ENCODE data around the gene NHSL2.

DNA sequence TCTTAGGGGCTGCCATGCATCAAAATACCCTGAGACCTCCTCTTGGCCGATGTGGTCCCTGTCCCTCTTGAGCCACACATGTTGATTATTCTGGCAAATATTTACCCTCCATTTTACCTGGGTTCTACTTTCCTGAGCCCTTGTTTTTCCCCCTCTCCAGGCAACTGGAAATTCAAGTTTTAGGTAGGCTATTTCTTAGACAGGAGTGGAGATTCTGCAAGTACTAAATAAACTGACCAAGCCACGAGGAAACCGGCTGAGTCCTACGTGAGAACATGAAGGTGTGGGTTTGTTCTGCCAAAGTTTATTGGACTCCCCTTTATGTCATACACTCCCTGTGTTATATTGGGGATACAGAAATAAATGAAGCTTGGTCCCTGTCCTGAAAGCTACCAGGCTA lies 133.0 kb downstream of the NHSL2 start:
- TF ChIP-seq, protein P1, sequence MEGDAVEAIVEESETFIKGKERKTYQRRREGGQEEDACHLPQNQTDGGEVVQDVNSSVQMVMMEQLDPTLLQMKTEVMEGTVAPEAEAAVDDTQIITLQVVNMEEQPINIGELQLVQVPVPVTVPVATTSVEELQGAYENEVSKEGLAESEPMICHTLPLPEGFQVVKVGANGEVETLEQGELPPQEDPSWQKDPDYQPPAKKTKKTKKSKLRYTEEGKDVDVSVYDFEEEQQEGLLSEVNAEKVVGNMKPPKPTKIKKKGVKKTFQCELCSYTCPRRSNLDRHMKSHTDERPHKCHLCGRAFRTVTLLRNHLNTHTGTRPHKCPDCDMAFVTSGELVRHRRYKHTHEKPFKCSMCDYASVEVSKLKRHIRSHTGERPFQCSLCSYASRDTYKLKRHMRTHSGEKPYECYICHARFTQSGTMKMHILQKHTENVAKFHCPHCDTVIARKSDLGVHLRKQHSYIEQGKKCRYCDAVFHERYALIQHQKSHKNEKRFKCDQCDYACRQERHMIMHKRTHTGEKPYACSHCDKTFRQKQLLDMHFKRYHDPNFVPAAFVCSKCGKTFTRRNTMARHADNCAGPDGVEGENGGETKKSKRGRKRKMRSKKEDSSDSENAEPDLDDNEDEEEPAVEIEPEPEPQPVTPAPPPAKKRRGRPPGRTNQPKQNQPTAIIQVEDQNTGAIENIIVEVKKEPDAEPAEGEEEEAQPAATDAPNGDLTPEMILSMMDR (conservative IDR thresholded peaks at IDR 0.05; ENCODE audit: low read depth, low read length): no peak
- TF ChIP-seq EZH2 (IDR thresholded peaks at IDR 0.05; ENCODE audit: low read length, unreplicated experiment): no peak
